Activated CD4-positive, alpha-beta T cell treated with anti-CD3 and anti-CD28 coated beads, Interleukin-2, amount 50 U/mL, for 48 hours (primary cell): Measurements from ENCODE around the gene CYP26B1.
A peak's percentile ranks its signal among the peaks of the same experiment; 100 is the strongest.

Source experiments
- DNase-seq, 2 experiments: peaks; one replicate each; pipeline ENCODE4 v3.0.0-alpha.2; 2020

CYP26B1 gene, protein sequence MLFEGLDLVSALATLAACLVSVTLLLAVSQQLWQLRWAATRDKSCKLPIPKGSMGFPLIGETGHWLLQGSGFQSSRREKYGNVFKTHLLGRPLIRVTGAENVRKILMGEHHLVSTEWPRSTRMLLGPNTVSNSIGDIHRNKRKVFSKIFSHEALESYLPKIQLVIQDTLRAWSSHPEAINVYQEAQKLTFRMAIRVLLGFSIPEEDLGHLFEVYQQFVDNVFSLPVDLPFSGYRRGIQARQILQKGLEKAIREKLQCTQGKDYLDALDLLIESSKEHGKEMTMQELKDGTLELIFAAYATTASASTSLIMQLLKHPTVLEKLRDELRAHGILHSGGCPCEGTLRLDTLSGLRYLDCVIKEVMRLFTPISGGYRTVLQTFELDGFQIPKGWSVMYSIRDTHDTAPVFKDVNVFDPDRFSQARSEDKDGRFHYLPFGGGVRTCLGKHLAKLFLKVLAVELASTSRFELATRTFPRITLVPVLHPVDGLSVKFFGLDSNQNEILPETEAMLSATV

DNA sequence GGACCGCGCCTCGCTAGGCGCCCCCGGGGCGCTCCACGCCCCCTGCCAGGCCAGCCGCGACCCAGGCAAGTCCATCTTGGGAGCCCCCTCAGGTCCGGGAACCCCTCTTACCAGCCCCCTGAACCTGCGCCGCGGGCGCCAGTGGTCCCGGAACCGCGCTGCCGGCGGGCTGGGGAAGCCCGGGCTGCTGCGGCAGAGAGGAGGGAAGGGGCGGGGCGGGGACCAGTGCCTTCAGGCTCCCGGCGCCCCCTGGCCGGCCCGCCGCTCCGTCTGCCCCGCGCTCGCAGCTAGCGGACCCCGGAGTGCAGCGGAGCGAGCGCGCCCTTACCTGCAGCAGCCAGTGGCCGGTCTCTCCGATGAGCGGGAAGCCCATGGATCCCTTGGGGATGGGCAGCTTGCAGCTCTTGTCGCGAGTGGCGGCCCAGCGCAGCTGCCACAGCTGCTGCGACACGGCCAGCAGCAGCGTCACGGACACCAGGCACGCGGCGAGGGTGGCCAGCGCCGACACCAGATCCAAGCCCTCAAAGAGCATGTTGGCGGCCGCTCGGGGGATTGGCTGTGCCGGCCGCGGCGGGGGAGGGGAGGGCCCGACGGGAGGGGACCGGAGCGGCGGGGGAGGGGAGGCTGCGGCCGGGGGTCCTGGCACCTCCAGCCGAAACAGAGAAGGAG lies at the start of gene CYP26B1:
TSS of gene CYP26B1 (minus strand) at position 560 of the 669 bp plus-strand sequence. CDS start at position 532, 28 bp downstream.
- DNase-seq = peak in 1 of 2 experiments; percentile 9

DNA sequence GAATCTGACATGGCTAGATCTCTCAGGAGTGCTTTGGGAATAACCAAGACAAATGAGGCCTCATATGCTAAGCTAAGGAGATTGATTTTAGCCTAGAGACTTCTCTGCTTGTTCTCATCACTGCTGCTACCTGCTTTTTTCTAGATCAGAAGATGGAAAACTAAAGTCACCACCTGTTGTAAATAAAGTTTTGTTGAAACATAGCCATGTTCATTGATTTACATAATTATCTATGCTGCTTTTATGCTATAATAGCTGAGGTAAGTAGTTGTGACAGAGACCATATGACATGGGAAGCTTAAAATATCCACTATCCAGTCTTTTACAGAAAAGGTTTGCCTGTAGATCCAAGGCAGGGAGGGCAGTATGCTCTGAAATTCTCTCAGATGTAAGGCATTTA lies 46.1 kb upstream of the CYP26B1 start:
- DNase-seq = no peak

DNA sequence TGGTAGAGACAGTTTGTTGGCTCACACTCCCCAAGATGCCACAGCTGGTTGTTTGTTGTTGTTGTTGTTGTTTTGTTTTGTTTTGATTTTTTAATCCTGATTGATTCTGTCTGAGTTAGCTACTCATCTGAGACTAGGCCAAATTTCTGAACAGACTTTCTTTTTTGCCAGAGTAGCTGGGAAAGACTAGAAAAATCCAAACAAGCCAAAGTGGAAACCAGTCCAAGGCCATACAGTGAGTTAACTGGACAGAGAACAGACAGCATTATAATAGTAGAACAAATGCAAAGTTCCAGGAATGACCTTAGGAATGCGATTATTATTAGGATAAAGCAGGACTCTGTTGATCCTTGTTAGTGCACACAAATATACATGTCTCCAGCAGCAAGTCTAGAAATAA lies 43.8 kb upstream of the CYP26B1 start:
- no peak for DNase-seq

DNA sequence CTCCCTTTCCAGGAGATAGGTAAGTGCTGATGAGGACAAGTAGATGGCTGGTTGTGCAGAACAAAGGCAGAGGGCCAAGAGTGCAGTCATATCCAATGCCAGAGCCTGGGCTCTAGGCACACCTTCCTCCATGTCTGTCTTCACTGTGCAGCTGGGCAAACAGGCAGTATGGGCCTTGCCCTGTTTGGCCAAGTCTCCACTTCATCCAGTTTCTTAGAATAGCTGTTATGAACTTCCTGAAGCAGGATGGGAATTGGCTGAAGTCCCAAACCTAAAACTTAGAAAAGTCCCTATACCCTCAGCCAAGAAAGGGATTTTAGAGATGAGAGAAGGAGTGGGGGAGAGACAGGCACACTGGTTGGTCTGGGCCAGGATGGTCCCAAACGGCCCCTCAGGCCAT lies 37.5 kb upstream of the CYP26B1 start:
- no peak for DNase-seq

DNA sequence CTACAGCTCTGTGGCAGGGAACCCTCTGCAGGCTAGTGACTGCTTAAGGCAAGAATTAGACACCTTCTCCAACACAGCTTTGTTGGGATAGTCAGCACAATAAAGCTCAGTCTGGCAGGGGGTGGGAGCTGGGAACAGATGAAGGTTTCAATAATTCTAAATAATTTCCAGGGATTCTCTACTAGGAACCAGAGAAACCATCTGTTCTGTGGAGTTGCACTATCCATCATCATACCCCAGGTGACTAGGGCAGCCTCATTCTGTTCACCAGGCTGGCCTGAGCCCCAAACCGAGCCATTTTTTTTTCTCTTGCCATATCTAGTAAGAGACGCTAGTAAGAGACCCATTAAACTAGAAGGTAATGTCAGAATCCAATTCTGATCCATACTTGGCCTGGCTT lies 35.8 kb upstream of the CYP26B1 start:
- DNase-seq = no peak

DNA sequence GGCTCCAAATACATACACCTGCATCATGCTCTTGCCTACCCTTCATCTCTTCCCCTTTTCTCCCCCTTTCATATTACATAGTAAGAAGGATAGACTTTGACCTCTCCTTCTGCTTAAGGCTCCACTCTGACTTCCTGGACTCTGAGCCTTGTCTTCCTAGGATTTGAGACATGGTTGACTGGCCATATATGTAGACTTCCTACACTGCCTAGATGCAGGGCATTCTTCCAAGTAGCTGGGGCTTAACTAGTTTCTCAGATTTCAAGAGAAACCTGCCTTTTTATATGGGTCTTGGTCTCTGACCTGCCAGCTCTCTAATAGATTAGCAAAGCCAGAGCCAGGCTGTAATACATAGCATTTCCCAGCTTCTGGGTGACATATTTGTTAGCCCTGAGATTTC lies 35.4 kb upstream of the CYP26B1 start:
- DNase-seq = no peak

DNA sequence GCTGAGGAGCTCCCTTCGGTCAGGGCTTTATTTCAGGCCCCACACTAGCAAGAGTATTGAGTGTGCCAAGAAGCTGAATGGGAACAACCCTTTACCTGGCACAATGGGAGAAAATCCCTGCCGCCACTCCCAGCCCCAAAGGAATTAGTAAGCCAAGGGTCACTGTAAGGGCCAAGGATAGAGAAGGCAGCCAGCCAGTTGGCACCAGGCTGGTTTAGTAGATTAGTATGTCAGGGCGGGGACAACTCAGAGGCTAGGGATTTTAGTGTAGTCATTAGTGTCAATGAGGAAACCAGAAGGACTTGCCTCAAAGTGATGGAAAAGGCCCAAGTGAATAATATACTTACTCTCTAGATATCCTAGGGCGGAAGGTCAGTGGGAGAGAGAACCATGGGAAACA lies 34.9 kb upstream of the CYP26B1 start:
- DNase-seq = no peak

DNA sequence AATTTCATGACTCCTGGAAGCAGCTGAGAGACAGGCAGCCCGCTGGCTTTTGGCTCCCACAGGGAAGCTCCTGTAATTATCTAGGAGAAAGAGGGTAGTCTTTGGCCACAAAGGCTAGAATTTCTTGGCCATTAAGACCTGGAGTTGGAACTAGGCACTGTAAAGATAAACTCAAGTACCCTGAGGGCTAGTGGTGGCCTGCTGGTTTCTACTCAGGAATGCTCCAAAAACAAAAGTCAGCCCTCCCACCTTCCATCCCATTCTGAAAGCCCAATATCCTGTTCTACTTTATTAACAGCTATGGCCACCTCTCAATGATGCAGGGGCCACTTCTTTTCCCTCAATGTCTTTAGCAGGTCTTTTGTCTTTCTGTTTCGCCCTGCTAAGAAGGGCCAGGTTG lies 34.0 kb upstream of the CYP26B1 start:
- no peak for DNase-seq

DNA sequence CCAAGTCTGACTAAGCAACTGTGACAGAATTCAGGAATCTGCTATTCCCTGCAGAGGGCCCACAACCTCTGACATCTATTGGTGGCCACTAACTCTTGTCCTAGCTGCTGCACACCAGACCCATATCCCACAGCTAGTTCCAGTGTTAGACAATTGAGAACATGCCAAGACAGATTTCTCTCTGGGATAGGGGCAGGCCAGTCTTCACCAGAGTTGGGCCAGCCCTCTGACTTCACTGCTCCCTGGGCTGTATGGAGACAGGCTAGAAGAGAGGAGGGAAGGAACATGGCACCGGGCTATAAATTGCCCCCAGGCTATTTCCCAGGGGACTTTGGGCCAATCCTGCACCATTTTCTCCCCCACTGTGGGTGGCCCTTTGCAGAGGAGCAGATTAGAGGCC lies 32.7 kb upstream of the CYP26B1 start:
- no peak for DNase-seq

DNA sequence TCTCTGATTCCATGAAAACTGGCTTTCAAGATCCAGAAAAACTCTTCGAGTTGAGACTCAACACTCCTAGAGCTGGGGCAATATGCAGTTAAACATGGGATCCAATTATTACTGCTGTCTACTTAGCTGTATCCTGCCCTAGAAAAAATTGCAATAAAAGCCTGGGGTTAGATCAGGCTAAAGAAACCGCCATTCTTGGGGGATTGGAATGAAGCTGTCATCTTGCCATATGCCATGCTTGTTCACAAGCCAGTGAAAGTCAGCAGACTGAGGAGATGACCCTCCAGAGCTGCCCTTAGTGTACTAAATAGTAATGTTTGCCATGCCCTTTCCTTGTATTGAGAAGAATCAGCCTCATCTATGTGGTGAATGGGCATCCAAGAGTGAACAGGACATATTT lies 30.9 kb upstream of the CYP26B1 start:
- DNase-seq = no peak

DNA sequence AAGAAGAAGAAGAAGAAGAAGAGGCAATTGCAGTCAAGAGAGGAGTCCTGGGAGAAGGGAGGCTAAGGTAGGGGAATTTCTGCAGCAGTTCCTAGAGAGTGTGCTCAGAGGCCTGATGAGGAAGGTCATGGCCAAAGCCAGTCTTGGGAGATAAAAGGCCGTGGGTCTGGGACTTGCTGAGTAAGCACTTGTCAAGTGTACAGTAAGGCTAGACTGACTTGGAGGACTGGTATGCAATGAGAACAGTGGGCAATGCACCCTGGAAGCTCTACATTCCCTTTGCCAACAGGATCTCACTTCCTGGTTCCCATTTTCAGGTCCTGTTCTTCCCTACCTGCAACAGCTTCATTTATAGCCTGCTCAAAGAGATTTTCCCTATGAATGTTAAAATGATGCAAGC lies 28.6 kb upstream of the CYP26B1 start:
- no peak for DNase-seq

DNA sequence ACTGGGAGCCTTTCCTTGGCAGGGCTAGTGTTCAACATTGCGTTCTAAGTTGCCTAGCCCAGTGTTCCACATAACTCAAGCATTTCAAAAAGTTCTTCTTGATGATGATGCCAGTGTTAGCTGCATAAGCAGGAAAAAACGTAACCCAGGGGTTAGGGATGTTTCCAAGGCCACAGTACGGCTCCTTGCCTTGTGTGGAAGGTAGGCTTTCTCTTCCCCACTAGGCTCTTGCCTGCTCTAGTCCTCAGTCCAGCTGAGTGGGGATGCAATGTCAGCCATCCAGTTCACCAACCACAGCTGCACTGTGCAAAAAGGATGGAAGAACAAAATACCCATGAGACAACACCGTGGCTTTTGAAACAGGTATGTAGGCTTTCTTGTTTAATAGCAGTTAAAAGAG lies 28.0 kb upstream of the CYP26B1 start:
- DNase-seq = no peak

DNA sequence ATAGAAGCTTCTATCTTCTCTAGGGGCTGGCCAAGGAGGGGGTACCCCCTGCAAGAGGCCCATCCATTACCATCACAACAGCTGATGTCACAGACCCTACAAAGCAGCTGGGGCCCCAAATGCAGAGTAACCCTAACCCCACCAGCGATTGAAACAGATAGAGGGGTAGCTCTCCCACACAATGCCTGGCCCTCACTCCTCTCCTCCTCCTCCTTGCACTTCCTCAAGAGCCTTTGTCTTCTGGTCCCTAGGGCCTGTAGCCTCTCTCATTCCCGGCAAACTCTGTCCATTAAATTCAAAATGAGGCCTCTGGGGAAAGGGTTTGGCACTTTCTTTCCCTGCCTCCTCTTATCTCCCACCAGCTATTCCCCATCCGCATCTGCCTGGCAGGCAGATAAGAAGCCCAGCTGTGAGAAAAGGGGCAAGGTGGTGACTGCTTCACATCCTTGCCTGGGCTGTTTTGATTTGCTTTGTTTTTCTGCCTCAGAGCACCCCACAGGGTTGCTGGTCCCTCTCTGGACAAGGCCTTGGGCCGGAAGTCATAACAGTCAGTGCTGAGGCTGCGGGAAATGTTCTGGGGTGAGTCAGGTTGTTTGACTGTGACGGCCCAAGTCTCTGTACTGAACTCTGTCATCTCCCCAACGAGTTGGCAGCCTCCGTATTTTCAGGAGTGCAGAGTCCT lies 26.1 kb upstream of the CYP26B1 start:
- no peak for DNase-seq

DNA sequence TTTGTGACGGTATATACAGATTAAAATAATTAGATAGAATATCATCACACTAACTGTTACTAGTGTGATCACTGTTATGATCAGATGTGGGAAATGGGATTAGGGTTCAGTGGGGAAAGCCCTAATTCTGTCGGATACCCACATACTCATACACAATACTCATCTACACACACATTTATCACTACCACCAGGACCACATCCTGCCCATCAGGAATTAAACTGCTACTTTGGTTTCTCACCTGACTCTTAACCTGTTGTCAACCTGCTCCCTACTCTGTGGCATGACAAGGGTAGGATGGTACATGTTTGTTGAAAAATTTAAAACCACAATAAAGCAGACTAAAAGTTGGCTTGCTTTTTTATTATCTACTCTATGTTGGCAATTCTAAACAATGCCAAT lies 24.8 kb upstream of the CYP26B1 start:
- DNase-seq = no peak

DNA sequence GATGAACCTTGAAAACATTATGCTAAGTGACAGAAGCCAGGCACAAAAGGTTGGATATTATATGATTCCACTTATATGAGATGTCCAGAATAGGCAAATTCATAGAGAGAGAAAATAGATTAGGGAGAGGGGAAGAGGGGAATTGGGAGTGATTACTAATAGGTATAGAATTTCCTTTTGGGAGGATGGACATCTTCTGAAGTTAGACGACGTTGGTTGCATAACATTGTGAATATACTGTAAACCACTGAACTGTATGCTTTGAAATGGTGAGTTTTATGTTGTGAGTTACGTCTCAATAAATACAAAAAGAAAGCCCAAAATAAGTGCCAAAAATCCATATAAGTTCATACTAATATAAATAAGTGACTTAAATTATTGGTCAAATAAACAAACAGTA lies 18.6 kb upstream of the CYP26B1 start:
- no peak for DNase-seq

DNA sequence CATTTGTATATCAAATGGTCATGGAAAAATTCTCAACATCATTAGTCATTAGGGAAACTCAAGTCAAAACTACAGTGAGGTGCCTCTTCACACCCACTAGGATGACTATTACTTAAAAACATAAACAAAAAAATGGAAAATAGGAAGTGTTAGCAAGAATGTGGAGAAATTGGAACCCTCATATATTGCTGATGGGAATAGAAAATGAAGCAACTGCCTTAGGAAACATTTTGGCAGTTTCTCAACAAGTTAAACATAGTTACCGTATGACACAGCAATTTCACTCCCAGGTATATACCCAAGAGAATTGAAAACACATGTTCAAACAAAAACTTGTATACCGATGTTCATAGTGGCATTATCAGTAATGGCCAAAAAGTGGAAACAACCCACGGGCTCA lies 18.1 kb upstream of the CYP26B1 start:
- DNase-seq = no peak

DNA sequence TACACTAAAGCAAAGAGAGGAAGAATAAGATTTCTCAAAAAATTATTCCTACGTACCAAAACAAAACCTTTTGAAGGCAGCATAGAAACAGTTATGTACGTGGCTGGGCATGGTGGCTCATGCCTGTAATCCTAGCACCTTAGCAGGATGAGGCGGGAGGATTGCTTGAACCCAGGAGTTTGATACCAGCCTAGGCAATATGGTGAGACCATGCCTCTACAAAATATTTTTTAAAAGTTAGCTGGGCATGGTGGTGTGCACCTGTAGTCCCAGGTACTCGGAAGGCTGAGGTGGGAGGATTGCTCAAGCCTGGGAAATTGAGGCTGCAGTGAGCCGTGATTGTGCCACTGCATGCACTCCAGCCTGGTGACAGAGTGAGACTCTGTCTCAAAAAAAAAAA lies 14.9 kb upstream of the CYP26B1 start:
- no peak for DNase-seq

DNA sequence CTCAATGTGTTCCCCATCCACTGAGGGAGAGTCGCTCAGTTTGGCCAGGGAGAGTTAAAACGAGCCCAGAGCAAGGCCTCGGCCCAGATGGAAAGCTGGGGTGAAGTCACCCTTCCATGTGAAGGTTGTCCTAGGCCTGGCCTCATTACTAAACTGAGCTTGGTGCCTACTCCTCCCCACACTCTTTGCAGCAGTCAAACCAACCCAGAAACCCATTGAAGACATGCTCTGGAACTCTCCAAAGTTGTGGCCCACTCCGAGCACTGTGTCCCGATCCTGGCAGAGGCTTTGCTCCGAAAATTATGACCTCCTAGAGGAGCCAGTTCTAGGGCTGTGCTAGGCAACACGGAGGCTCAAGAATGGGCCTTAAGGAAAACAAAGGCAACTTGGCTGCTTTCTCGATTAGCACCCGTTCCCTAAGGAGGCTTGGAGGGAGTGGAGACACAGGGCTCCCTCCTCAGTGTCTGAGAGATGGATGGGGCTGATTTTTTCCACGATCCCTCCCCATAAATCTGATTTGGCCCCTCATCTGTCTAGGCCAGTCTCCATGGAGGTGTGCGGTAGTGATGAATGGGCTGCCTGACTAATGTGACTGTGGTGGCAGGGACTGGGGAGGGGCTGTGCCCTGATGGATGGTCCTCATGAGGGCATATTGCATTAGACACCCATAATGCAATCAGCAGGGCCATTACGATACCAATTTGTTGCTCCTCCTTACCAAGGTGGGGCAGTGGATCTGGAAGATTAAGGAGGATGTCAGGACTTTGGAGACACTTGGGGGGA lies 11.7 kb upstream of the CYP26B1 start:
- DNase-seq = no peak

DNA sequence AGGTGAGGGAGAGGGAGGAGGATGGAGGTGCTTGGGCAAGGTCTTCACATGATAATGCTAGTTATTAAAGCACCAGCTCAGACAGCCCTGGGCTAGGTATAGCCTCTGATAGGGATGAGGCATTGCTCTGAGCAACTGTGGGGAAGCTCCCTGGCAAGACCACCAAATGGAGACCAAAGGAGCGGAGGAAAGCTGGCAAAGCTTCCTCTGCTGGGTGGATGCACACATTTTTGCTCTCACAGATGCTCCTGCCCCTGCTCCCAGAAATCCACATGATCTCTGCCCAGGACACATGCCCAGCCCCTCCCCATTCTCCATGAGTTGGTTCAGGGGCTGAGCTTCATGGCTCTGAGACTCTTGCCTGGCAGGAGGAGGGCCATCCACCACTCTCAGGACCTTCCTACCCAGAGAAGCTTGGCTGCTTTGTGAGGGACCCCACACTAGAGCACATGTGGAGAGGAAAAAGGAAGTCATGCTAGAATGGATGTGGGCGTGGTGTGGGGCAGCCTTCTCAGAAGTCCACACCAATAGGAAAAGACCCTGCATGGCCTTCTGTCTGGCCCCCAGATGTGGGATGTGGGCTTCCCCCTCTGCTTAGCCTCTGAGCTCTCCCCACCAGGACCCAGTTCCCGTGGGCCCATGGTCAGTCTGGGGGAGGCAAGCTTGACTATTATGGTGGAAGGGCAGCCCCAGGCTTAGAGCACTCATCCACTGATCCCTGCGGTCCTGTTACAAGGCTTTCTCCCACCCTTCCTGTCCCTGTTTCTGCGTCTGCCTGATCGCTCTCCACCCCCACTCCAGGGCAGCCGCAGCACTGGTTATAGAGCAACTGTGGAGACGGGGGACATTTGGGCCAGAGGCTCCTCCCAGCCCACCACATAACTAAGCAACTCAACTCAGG lies 10.5 kb upstream of the CYP26B1 start:
- no peak for DNase-seq

DNA sequence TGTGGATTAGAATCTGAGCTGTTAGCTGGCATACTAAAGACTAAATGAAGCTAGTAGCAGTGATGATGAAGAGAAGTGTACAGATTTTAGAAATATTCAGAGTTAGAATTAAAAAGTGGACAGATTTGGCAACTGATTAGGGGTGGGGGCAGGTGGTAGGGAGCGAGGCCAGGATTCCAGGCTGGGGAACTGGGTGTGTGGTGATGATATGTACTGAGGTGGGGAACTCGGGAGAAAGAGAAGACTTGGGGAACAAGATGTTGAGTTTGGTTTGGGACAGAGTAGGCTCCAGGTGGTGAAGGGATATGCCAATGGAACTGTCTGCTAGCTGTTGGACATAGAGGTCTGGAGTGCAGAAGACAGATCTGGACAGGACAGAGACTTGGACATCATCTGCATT lies 9.2 kb upstream of the CYP26B1 start:
- DNase-seq = no peak

DNA sequence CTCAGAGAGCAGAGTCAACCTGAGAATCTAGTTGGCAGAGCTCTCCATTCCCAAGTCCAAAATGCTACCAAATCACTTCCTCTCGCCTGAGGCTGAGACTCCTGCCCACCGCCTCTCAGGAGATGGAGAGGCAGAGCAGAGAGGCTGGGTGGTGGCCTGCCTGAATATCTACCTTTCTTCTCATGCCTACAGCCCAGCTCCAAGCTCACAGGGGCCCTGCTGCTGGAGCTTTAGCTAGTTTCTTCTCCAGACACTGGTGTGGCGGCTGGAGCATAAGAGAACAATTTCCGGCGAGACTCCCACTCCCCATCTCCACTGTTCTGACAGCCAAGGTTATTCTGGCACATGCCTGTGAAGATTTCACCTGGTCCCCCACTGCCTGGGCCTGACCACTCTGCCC lies 8.1 kb upstream of the CYP26B1 start:
- DNase-seq = no peak

DNA sequence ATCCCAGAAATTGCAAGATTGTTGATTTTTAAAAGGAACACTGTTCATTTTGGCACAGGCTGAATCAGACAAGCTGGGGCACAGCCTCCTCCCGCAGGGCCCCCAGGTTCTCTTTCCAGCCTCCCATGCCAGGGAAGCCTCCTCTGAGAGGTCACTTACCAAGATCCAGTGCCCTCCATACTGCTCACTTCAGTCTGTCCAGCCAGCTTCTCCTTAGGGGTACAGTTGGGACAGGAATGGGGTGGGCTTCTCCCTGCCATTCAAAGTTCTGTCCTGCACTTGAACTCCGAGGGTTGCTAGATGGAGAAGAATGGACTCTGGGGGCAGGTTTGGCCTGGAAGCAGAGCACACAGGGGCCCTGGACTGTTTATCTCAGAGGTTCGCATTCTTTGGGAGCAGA lies 7.5 kb upstream of the CYP26B1 start:
- no peak for DNase-seq
